HEK293 (cell line): ENCODE measurements around the gene AMOTL1.

Experiments
- CTCF ChIA-PET: fragments of 350-600 bp; formaldehyde crosslinking; extraction: SDS; loops from one replicate; lab custom pipeline; 2021; ENCODE audit warnings: antibody characterized with exemption; lab: Yijun Ruan, JAX
- POLR2A ChIA-PET: fragments of 300-600 bp; formaldehyde crosslinking; extraction: SDS; loops from one replicate; lab custom pipeline; 2020; ENCODE audit warnings: antibody characterized with exemption, inconsistent platforms; lab: Yijun Ruan, JAX
- H3K27ac ChIP-seq: fragments of 200-500 bp; sonication (Bioruptor generic); 2 replicates; pipeline ENCODE4 v1.5.1; 2014; ENCODE audit warnings: low read depth, low read length, control low read depth, inconsistent platforms; ENCODE audit errors: extremely low read depth
- H3K36me3 ChIP-seq, 2 experiments: fragments of 200-500 bp in 1 of 2; sonication (Bioruptor generic) in 1 of 2; 1 replicate in 1 of 2; 2 replicates in 1 of 2; pipeline ENCODE4 v1.5.1; 2014 to 2017; ENCODE audit warnings: inconsistent platforms in 2 of 2, low read length in 2 of 2; ENCODE audit not compliant: control insufficient read depth in 2 of 2, insufficient read depth in 1 of 2
- H3K4me1 ChIP-seq: fragments of 200-500 bp; sonication (Bioruptor generic); 2 replicates; pipeline ENCODE4 v1.5.1; 2014; ENCODE audit warnings: mild to moderate bottlenecking, low read length, inconsistent platforms; ENCODE audit not compliant: control insufficient read depth, insufficient read depth
- H3K4me3 ChIP-seq: 2 replicates; pipeline ENCODE4 v1.5.1; 2011; ENCODE audit warnings: low read depth, mild to moderate bottlenecking, control low read depth, low read length, moderate library complexity
- H3K9me3 ChIP-seq: fragments of 200-500 bp; sonication (Bioruptor generic); 2 replicates; pipeline ENCODE4 v1.5.1; 2014; ENCODE audit warnings: low read depth, low read length, inconsistent platforms; ENCODE audit not compliant: control insufficient read depth, insufficient read depth
- KLF16 ChIP-seq: fragments of 450-650 bp; formaldehyde crosslinking; IDR thresholded peaks from 2 replicates; pipeline ENCODE4 v1.5.1; 2017; ENCODE audit warnings: missing biosample characterization, missing genetic modification characterization
- SETDB1 ChIP-seq: IDR thresholded peaks from one replicate; pipeline ENCODE4 v1.6.1; 2017; ENCODE audit warnings: mild to moderate bottlenecking, low read length, moderate library complexity, mixed read lengths; ENCODE audit not compliant: insufficient read length
- SP2 ChIP-seq: fragments of 450-650 bp; formaldehyde crosslinking; IDR thresholded peaks from 2 replicates; pipeline ENCODE4 v1.5.1; 2016; ENCODE audit warnings: missing biosample characterization, missing genetic modification characterization
- SP7 ChIP-seq: fragments of 450-650 bp; formaldehyde crosslinking; IDR thresholded peaks from 2 replicates; pipeline ENCODE4 v1.5.1; 2016; ENCODE audit warnings: missing biosample characterization, missing genetic modification characterization
- ZBTB11 ChIP-seq: fragments of 450-650 bp; formaldehyde crosslinking; conservative IDR thresholded peaks from 2 replicates; pipeline ENCODE4 v1.5.1; 2016; ENCODE audit warnings: low read depth, missing biosample characterization, missing genetic modification characterization
- ZBTB26 ChIP-seq: fragments of 450-650 bp; formaldehyde crosslinking; optimal IDR thresholded peaks from 2 replicates; pipeline ENCODE3; 2016; ENCODE audit warnings: missing biosample characterization, mild to moderate bottlenecking, missing genetic modification characterization
- ZBTB8A ChIP-seq: fragments of 450-650 bp; formaldehyde crosslinking; IDR thresholded peaks from 2 replicates; pipeline ENCODE4 v1.5.1; 2016; ENCODE audit warnings: missing biosample characterization, missing genetic modification characterization
- ZNF2 ChIP-seq: fragments of 450-650 bp; formaldehyde crosslinking; IDR thresholded peaks from 2 replicates; pipeline ENCODE4 v1.5.1; 2016; ENCODE audit warnings: missing biosample characterization, missing genetic modification characterization
- ZNF37A ChIP-seq: fragments of 450-650 bp; IDR thresholded peaks from 2 replicates; pipeline ENCODE4 v1.5.1; 2018; ENCODE audit warnings: missing biosample characterization, missing genetic modification characterization
- ZNF423 ChIP-seq: fragments of 450-650 bp; formaldehyde crosslinking; IDR thresholded peaks from 2 replicates; pipeline ENCODE4 v1.5.1; 2016; ENCODE audit warnings: missing biosample characterization, missing genetic modification characterization
- ZNF529 ChIP-seq: fragments of 450-650 bp; formaldehyde crosslinking; IDR thresholded peaks from 2 replicates; pipeline ENCODE4 v1.5.1; 2017; ENCODE audit warnings: missing genetic modification characterization, missing biosample characterization; ENCODE audit not compliant: insufficient replicate concordance
- ZNF530 ChIP-seq: fragments of 450-650 bp; formaldehyde crosslinking; IDR thresholded peaks from 2 replicates; pipeline ENCODE4 v1.5.1; 2016; ENCODE audit warnings: low read depth, missing biosample characterization, missing genetic modification characterization
- ZNF548 ChIP-seq: fragments of 450-650 bp; formaldehyde crosslinking; IDR thresholded peaks from 2 replicates; pipeline ENCODE4 v1.5.1; 2016; ENCODE audit warnings: missing biosample characterization, missing genetic modification characterization
- ZNF596 ChIP-seq: fragments of 450-650 bp; IDR thresholded peaks from 2 replicates; pipeline ENCODE4 v1.5.0; 2018; ENCODE audit warnings: missing biosample characterization, mild to moderate bottlenecking, missing genetic modification characterization, moderate library complexity
- ZNF621 ChIP-seq: fragments of 450-650 bp; formaldehyde crosslinking; IDR thresholded peaks from 2 replicates; pipeline ENCODE4 v1.5.1; 2017; ENCODE audit warnings: missing biosample characterization, missing genetic modification characterization
- ZNF623 ChIP-seq: fragments of 450-650 bp; formaldehyde crosslinking; IDR thresholded peaks from 2 replicates; pipeline ENCODE4 v1.5.1; 2016; ENCODE audit warnings: missing biosample characterization, missing genetic modification characterization
- ZNF777 ChIP-seq: fragments of 450-650 bp; formaldehyde crosslinking; IDR thresholded peaks from 2 replicates; pipeline ENCODE4 v1.5.1; 2017; ENCODE audit warnings: missing biosample characterization, missing genetic modification characterization, borderline replicate concordance
- ZNF785 ChIP-seq: fragments of 450-650 bp; formaldehyde crosslinking; IDR thresholded peaks from 2 replicates; pipeline ENCODE4 v1.5.1; 2016; ENCODE audit warnings: missing biosample characterization, missing genetic modification characterization
- ZNF830 ChIP-seq: fragments of 450-650 bp; IDR thresholded peaks from 2 replicates; pipeline ENCODE4 v1.5.0; 2018; ENCODE audit warnings: missing biosample characterization, missing genetic modification characterization, low read depth, mild to moderate bottlenecking, moderate library complexity
- TF ChIP-seq, protein P1 (sequence below): fragments of 450-650 bp; formaldehyde crosslinking; IDR thresholded peaks from 2 replicates; pipeline ENCODE4 v1.5.1; 2016; ENCODE audit warnings: missing biosample characterization, missing genetic modification characterization
- TF ChIP-seq, protein P2 (sequence below): fragments of 450-650 bp; formaldehyde crosslinking; IDR thresholded peaks from 2 replicates; pipeline ENCODE4 v1.5.1; 2016; ENCODE audit warnings: missing biosample characterization, missing genetic modification characterization
- TF ChIP-seq, protein P3 (sequence below): fragments of 450-650 bp; formaldehyde crosslinking; IDR thresholded peaks from 2 replicates; pipeline ENCODE4 v1.5.1; 2017; ENCODE audit warnings: missing biosample characterization, missing genetic modification characterization

The AMOTL1 gene

DNA sequence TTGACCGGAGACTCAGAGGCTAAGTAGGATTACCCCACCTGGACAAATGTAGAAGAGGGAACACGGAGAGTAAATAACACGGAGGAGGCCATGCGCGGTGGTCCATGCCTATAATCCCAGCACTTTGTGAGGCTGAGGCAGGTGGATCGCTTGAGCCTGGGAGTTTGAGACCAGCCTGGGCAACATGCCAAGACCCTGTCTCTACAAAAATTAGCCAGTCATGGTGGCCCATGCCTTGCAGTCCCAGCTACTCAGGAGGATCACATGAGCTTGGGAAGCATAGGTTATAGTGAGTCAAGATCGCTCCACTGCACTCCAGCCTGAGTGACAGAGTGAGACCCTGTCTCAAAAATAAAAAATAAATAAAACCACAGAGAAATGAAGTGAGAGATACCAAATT lies 53.9 kb downstream of the AMOTL1 start:
- Histone ChIP-seq H3K27ac (no peak overlapping the region), H3K36me3 (peaks cover 0 to 87% of the 10 kb centered on the region in 2 experiments), H3K4me1 (no peaks in the 10 kb centered on the region), H3K9me3 (no peaks in the 10 kb centered on the region), H3K4me3 (no peak overlapping the region)
- TF ChIP-seq ZNF530 = no peak
- TF ChIP-seq SP2 = no peak
- TF ChIP-seq ZNF37A = no peak
- TF ChIP-seq ZNF785 (tag by site-specific recombination) = no peak
- no peak for TF ChIP-seq ZNF596 (tag by site-specific recombination)
- ChIA-PET CTCF (no interaction called here), POLR2A (interaction anchor here (0.6 kb wide), 1 partner anchor 158 kb away, joined by 3 read pairs; no protein-coding TSS in a partner anchor)

- no peaks in the 10 kb centered on the region for H3K4me1 ChIP-seq
- TF ChIP-seq ZNF548 (tag by site-specific recombination) = no peak
- no peak for TF ChIP-seq ZNF623
- TF ChIP-seq, protein P1, sequence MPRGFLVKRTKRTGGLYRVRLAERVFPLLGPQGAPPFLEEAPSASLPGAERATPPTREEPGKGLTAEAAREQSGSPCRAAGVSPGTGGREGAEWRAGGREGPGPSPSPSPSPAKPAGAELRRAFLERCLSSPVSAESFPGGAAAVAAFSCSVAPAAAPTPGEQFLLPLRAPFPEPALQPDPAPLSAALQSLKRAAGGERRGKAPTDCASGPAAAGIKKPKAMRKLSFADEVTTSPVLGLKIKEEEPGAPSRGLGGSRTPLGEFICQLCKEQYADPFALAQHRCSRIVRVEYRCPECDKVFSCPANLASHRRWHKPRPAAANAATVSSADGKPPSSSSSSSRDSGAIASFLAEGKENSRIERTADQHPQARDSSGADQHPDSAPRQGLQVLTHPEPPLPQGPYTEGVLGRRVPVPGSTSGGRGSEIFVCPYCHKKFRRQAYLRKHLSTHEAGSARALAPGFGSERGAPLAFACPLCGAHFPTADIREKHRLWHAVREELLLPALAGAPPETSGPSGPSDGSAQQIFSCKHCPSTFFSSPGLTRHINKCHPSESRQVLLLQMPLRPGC (tag by site-specific recombination) = no peak
- no peak for TF ChIP-seq ZNF830
- no peak for TF ChIP-seq KLF16
- no peak for TF ChIP-seq ZBTB11 (tag by site-specific recombination)
- no peak for TF ChIP-seq ZNF621 (tag by site-specific recombination)
- no peak for TF ChIP-seq ZNF423 (tag by site-specific recombination)
- no peak for TF ChIP-seq ZNF777
- TF ChIP-seq, all 188 proteins: peak for 0
- Histone ChIP-seq H3K4me3 (no peak overlapping the region), H3K36me3 (peaks cover 0 to 96% of the 10 kb centered on the region in 2 experiments), H3K9me3 (no peaks in the 10 kb centered on the region), H3K27ac (no peak overlapping the region)
- ChIA-PET POLR2A (no interaction called here), CTCF (interaction anchor here (0.7 to 1.3 kb wide), 2 partner anchors 11 to 203 kb away, joined by 3 to 5 read pairs; no protein-coding TSS in a partner anchor)
Measured at GRCh38 chr11:94823102-94823732, 55.1 kb downstream of the AMOTL1 start.

GRCh38 chr11:94825031-94825430 lies 56.9 kb downstream of the AMOTL1 start:
- POLR2A ChIA-PET = no interaction called here
- no peak overlapping the region for H3K27ac ChIP-seq
- CTCF ChIA-PET = no interaction called here
- H3K4me1 ChIP-seq = no peaks in the 10 kb centered on the region
- peaks cover 3 to 98% of the 10 kb centered on the region in 2 experiments for H3K36me3 ChIP-seq
- H3K9me3 ChIP-seq = no peaks in the 10 kb centered on the region
- H3K4me3 ChIP-seq = no peak overlapping the region
- TF ChIP-seq SP7 (tag by site-specific recombination) (no peak), ZBTB8A (tag by site-specific recombination) (no peak), ZNF530 (no peak), SETDB1 (no peak), ZNF529 (tag by site-specific recombination) (no peak), ZNF2 (tag by site-specific recombination) (no peak), ZBTB26 (tag by site-specific recombination) (no peak)
- TF ChIP-seq, protein P2, sequence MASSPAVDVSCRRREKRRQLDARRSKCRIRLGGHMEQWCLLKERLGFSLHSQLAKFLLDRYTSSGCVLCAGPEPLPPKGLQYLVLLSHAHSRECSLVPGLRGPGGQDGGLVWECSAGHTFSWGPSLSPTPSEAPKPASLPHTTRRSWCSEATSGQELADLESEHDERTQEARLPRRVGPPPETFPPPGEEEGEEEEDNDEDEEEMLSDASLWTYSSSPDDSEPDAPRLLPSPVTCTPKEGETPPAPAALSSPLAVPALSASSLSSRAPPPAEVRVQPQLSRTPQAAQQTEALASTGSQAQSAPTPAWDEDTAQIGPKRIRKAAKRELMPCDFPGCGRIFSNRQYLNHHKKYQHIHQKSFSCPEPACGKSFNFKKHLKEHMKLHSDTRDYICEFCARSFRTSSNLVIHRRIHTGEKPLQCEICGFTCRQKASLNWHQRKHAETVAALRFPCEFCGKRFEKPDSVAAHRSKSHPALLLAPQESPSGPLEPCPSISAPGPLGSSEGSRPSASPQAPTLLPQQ (tag by site-specific recombination) = no peak
- TF ChIP-seq, protein P3, sequence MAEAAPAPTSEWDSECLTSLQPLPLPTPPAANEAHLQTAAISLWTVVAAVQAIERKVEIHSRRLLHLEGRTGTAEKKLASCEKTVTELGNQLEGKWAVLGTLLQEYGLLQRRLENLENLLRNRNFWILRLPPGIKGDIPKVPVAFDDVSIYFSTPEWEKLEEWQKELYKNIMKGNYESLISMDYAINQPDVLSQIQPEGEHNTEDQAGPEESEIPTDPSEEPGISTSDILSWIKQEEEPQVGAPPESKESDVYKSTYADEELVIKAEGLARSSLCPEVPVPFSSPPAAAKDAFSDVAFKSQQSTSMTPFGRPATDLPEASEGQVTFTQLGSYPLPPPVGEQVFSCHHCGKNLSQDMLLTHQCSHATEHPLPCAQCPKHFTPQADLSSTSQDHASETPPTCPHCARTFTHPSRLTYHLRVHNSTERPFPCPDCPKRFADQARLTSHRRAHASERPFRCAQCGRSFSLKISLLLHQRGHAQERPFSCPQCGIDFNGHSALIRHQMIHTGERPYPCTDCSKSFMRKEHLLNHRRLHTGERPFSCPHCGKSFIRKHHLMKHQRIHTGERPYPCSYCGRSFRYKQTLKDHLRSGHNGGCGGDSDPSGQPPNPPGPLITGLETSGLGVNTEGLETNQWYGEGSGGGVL (tag by site-specific recombination) = no peak
